Ishikawa (cell line): ENCODE data around the gene HCN2.

Experiments used
- CEBPB ChIP-seq: IDR thresholded peaks from 2 replicates; pipeline ENCODE4 v1.6.1; 2012
- CREB1 ChIP-seq: IDR thresholded peaks from 2 replicates; pipeline ENCODE4 v1.6.1; 2012; ENCODE audit warnings: low read depth
- EGR1 ChIP-seq: IDR thresholded peaks from 2 replicates; pipeline ENCODE4 v1.6.1; 2012
- TF ChIP-seq, protein P1 (sequence below): IDR thresholded peaks from 2 replicates; pipeline ENCODE4 v1.6.1; 2012
- TF ChIP-seq, protein P2 (sequence below): IDR thresholded peaks from 2 replicates; pipeline ENCODE4 v1.6.1; 2012; ENCODE audit warnings: low read depth, mild to moderate bottlenecking

DNA sequence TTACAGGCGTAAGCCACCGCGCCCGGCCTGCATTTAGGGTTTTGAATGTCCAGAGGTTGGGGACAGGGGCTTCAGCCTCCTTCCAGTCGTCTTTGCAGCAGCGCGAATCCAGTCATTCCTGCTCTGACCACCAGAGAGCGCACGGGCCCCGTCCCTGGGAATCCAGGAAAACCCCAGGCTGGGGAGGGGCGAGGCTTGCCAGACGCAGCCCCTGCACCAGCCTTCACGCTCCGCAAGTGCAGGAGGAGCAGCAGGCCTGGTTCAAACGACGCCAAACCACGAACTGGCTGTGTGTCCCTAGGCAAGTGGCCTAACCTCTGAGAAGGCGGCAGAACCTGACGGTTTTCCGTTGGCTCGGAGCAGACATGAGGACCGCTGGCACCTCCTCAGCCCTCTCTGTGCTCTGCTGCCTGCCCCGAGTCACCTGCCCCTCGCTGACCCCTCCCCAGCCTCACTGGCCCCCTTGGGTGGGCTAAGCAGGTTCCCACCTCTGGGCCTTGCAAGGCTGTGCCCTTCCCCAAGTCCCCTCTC is 75.3 kb downstream of the HCN2 start:
- TF ChIP-seq CEBPB (no peak), EGR1 (no peak), CREB1 (no peak)
- TF ChIP-seq, protein P1, sequence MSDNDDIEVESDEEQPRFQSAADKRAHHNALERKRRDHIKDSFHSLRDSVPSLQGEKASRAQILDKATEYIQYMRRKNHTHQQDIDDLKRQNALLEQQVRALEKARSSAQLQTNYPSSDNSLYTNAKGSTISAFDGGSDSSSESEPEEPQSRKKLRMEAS, result peak; percentile 90
- TF ChIP-seq, protein P2, sequence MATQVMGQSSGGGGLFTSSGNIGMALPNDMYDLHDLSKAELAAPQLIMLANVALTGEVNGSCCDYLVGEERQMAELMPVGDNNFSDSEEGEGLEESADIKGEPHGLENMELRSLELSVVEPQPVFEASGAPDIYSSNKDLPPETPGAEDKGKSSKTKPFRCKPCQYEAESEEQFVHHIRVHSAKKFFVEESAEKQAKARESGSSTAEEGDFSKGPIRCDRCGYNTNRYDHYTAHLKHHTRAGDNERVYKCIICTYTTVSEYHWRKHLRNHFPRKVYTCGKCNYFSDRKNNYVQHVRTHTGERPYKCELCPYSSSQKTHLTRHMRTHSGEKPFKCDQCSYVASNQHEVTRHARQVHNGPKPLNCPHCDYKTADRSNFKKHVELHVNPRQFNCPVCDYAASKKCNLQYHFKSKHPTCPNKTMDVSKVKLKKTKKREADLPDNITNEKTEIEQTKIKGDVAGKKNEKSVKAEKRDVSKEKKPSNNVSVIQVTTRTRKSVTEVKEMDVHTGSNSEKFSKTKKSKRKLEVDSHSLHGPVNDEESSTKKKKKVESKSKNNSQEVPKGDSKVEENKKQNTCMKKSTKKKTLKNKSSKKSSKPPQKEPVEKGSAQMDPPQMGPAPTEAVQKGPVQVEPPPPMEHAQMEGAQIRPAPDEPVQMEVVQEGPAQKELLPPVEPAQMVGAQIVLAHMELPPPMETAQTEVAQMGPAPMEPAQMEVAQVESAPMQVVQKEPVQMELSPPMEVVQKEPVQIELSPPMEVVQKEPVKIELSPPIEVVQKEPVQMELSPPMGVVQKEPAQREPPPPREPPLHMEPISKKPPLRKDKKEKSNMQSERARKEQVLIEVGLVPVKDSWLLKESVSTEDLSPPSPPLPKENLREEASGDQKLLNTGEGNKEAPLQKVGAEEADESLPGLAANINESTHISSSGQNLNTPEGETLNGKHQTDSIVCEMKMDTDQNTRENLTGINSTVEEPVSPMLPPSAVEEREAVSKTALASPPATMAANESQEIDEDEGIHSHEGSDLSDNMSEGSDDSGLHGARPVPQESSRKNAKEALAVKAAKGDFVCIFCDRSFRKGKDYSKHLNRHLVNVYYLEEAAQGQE, result no peak
